HG03575 (cell line): ENCODE results near the gene PSPN.
"Not testable (repeated sequence)": the region's sequence is repeated elsewhere in the genome, so short reads cannot be mapped to it uniquely, and the experiment has no call there.

ENCODE experiments used
- ATAC-seq: cut with Tn5 transposase; IDR thresholded peaks from one replicate; pipeline ENCODE4 v1.9.1; 2021; ENCODE audit not compliant: unreplicated experiment, insufficient number of reproducible peaks, low FRiP score; ENCODE audit errors: extremely low read depth

The PSPN gene

DNA sequence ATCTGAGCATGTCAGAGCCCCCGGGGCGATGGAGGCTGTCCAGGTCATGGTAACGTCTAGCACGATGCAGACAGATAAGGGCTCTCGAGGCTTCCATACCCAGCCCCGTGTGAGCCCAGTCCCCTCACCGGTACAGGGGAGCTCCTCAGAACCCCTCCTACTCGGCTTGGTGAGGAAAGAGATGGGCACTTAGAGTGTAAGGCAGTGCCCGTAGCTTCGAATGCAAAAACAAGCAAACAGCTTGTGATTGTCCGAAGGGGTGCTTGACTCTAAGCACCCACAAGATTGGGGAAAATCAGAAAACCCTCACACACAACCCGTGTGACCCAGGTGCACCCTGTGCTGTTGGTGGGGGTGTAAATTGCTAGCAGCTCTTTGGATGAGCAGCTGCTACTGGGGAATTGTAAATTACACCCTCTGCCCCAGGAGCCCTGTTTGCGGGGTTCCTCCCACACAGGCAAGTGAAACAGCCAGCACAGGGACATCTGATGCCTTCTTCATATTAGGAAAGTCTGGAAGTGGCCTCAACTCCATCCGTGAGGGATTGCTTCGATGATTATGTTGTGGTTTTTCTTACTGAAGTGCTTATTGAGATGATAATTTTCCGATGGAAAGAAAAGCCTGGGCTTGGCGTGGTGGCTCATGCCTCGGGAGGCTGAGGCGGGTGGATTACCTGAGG lies 918 bp upstream of the PSPN start:
- ATAC-seq, result no peak

- ATAC-seq, result no peak
These were observed 872 bp downstream of the PSPN start for GRCh38 chr19:6374711-6375410.

GRCh38 chr19:6374161-6374709 lies 1.5 kb downstream of the PSPN start:
- ATAC-seq, result no peak

- no peak for ATAC-seq
These were observed 2.0 kb downstream of the PSPN start for GRCh38 chr19:6373813-6374108.

- no peak for ATAC-seq
These were observed 2.5 kb downstream of the PSPN start for GRCh38 chr19:6373096-6373812.

DNA sequence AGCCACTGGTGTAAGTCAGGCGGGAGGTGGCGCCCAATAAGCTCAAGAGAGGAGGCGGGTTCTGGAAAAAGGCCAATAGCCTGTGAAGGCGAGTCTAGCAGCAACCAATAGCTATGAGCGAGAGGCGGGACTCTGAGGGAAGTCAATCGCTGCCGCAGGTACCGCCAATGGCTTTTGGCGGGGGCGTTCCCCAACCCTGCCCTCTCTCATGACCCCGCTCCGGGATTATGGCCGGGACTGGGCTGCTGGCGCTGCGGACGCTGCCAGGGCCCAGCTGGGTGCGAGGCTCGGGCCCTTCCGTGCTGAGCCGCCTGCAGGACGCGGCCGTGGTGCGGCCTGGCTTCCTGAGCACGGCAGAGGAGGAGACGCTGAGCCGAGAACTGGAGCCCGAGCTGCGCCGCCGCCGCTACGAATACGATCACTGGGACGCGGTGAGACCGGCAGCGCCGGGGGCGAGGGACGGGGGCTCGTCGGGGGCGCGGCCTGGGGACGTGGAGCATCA lies 3.1 kb downstream of the PSPN start, which contains the start of gene ALKBH7:
TSS of gene ALKBH7 (plus strand) at position 201 of the 502 bp plus-strand sequence. CDS start at position 228, 27 bp downstream.
- peak; percentile 40 for ATAC-seq

DNA sequence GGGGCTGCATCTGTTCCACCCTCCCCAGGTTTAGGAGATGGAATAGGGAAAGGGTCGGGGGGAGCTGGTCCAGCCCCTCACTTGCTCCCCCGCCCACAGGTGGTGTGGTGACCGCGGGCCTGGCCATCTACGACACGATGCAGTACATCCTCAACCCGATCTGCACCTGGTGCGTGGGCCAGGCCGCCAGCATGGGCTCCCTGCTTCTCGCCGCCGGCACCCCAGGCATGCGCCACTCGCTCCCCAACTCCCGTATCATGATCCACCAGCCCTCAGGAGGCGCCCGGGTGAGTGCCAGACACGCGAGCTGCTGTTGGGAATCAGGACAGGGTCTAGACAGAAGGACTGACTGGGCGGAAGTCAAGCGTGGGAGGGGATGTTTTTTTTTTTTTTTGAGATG lies 11.4 kb downstream of the PSPN start:
- ATAC-seq, result no peak

DNA sequence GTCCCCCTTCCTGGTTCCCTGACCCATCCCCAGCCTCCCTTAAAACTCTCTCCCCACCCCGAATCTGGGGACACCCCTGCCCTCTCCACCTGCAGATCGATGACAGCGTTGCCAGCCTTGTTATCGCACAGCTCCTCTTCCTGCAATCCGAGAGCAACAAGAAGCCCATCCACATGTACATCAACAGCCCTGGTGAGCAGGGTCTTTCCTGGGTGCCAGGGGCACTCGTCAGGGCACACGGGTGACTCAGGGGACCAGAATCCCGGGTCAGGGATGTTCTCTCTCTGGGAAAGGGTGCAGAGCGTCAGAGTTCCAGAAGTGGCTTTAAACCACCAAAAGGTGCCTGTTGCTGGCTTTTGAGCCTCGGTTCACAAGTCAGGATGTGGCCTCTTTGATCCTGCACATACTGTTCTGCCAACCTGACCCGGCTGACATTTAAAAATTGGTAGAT lies 13.4 kb downstream of the PSPN start:
- no peak for ATAC-seq

GRCh38 chr19:6362027-6362350 lies 13.7 kb downstream of the PSPN start:
- no peak for ATAC-seq

DNA sequence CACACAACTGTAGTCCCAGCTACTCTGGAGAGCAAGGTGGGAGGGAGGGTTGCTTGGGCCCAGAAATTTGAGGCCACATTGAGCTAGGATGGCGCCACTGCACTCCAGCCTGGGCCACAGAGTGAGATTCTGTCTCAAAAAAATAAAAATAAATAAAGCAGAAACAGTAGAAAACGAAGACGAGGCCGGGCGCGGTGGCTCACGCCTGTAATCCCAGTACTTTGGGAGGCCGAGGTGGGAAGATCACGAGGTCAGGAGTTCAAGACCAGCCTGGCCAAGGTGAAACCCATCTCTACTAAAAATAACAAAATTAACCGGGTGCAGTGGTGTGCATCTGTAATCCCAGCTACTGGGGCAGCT lies 14.9 kb downstream of the PSPN start:
- not testable (repeated sequence) for ATAC-seq

- not testable (repeated sequence) for ATAC-seq
These were observed 15.3 kb downstream of the PSPN start for GRCh38 chr19:6360445-6360844.

- no peak for ATAC-seq
These were observed 16.0 kb downstream of the PSPN start for GRCh38 chr19:6359568-6360341.

GRCh38 chr19:6358003-6358402 lies 17.7 kb downstream of the PSPN start:
- no peak for ATAC-seq

DNA sequence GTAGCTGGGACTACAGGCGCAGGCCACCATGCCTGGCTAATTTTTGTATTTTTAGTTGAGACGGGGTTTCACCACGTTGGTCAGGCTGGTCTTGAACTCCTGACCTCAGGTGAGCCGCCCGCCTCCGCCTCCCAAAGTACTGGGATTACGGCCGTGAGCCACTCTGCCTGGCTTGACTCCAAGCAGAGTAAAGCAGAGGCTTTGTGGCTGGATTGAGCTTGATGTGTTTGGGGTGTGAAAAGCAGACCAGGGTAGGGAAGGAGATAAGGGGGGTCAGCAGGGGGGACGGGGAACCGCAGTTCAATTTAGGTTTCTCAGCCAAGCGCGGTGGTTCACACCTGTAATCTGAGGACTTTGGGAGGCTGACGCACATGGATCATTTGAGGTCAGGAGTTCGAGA lies 18.6 kb downstream of the PSPN start:
- ATAC-seq, result no peak

GRCh38 chr19:6355321-6356040 lies 20.3 kb downstream of the PSPN start:
- not testable (repeated sequence) for ATAC-seq

GRCh38 chr19:6354098-6354674 lies 21.5 kb downstream of the PSPN start:
- ATAC-seq, result no peak

GRCh38 chr19:6352381-6353165 lies 23.2 kb downstream of the PSPN start:
- ATAC-seq, result no peak
